CD4-positive, alpha-beta memory T cell (primary cell): Measurements from ENCODE around the gene POLR1G. TPM values are rescaled to one million over a fixed set of nuclear protein-coding genes. Genes with fewer than 3 reads are reported as not detected.

Source experiments
- CTCF ChIA-PET: fragments of 350-600 bp; sonication (Branson Sonifier 250); formaldehyde crosslinking; loops from one replicate; lab custom pipeline; 2021; ENCODE audit warnings: inconsistent platforms; ENCODE audit not compliant: partially characterized antibody; lab: Charles Lee
- POLR2A ChIA-PET: fragments of 350-600 bp; sonication (Branson Sonifier 250); formaldehyde crosslinking; loops from one replicate; lab custom pipeline; 2021; ENCODE audit not compliant: partially characterized antibody; lab: Charles Lee
- DNase-seq, 5 donors: peaks; one replicate each; pipeline versions ENCODE4 v3.0.0 to v3.0.0-alpha.2; 2020 to 2022; ENCODE audit warnings: mixed read lengths in 1 of 5
- H3K27ac ChIP-seq: one replicate; pipeline ENCODE4 v1.7.0; 2013; ENCODE audit warnings: low read depth, low read length
- H3K27me3 ChIP-seq: 2 replicates; pipeline ENCODE4 v1.7.0; 2013; ENCODE audit warnings: mild to moderate bottlenecking, low read length, moderate library complexity; ENCODE audit not compliant: insufficient read depth
- H3K36me3 ChIP-seq: 2 replicates; pipeline ENCODE4 v1.7.0; 2013; ENCODE audit warnings: mild to moderate bottlenecking, low read length, moderate library complexity; ENCODE audit not compliant: insufficient read depth
- H3K4me1 ChIP-seq: 2 replicates; pipeline ENCODE4 v1.7.0; 2013; ENCODE audit warnings: mild to moderate bottlenecking, low read length, moderate library complexity; ENCODE audit not compliant: insufficient read depth
- H3K4me3 ChIP-seq, 2 donors: one replicate each; pipeline ENCODE4 v1.7.0; 2013; ENCODE audit warnings: low read length in 2 of 2, mild to moderate bottlenecking in 1 of 2
- H3K9me3 ChIP-seq, 2 donors: one replicate each; pipeline ENCODE4 v1.7.0; 2013; ENCODE audit warnings: low read length in 2 of 2, control low read depth in 1 of 2; ENCODE audit not compliant: control insufficient read depth in 1 of 2
- H3K27ac Mint-ChIP-seq, 7 donors: one replicate each; pipeline ENCODE4 v1.8.0; 2020 to 2021; ENCODE audit warnings: mixed read lengths in 7 of 7, mild to moderate bottlenecking in 6 of 7, inconsistent platforms in 3 of 7, moderate library complexity in 3 of 7
- H3K27me3 Mint-ChIP-seq, 2 donors: one replicate each; pipeline ENCODE4 v1.8.0; 2020 to 2021; ENCODE audit warnings: mixed read lengths in 2 of 2
- H3K36me3 Mint-ChIP-seq, 2 donors: one replicate each; pipeline ENCODE4 v1.8.0; 2020 to 2021; ENCODE audit warnings: mixed read lengths in 2 of 2, inconsistent platforms in 1 of 2, mild to moderate bottlenecking in 1 of 2
- H3K4me1 Mint-ChIP-seq, 4 donors: one replicate each; pipeline ENCODE4 v1.8.0; 2020 to 2021; ENCODE audit warnings: mixed read lengths in 4 of 4, mild to moderate bottlenecking in 1 of 4
- H3K4me3 Mint-ChIP-seq, 8 donors: one replicate each; pipeline ENCODE4 v1.8.0; 2020 to 2021; ENCODE audit warnings: mixed read lengths in 8 of 8, mild to moderate bottlenecking in 7 of 8, moderate library complexity in 6 of 8, inconsistent platforms in 3 of 8
- H3K9me3 Mint-ChIP-seq, 8 donors: one replicate each; pipeline ENCODE4 v1.8.0; 2020 to 2021; ENCODE audit warnings: mixed read lengths in 8 of 8, mild to moderate bottlenecking in 5 of 8, inconsistent platforms in 3 of 8, moderate library complexity in 1 of 8
- intact Hi-C: fragments of 100-400 bp; cut with micrococcal nuclease; formaldehyde crosslinking; loops from one replicate; pipeline ENCODE4 v1.15.1; 2023
- polyA plus RNA-seq, 2 donors: library from polyadenylated mRNA; unstranded; fragments of 300-500 nt; fragmentation: Illumina TruSeq; gene quantifications; one replicate each; pipeline ENCODE4 v1.2.3, GENCODE V29; 2021
- total RNA-seq, 2 experiments: library from RNA; stranded (reverse); gene quantifications; one replicate each; pipeline ENCODE4 v1.2.3, GENCODE V29; 2021

The POLR1G gene
- total and polyA plus RNA-seq, 4 experiments from 2014 or later: 1.2 to 8.4 (median 2.5) TPM

- peaks cover 32% of the 10 kb centered on the region for H3K4me1 ChIP-seq
- POLR2A ChIA-PET: interaction anchor here (0.7 to 5.5 kb wide), 19 partner anchors 10 to 330 kb away, joined by 3 to 202 read pairs (median 5); partner anchors contain the start of genes FOSB, QPCTL, RTN2 and SIX5
- no peak for DNase-seq
- H3K4me3 Mint-ChIP-seq: peak overlapping the region in 3 of 8 donors; percentile 17 to 48 (median 32)
- H3K9me3 Mint-ChIP-seq: no peaks in the 10 kb centered on the region
- no peaks in the 10 kb centered on the region for H3K36me3 ChIP-seq
- no peaks in the 10 kb centered on the region for H3K36me3 Mint-ChIP-seq
- H3K9me3 ChIP-seq: no peaks in the 10 kb centered on the region
- peaks cover 15 to 35% (median 23%) of the 10 kb centered on the region in 4 donors for H3K4me1 Mint-ChIP-seq
- intact Hi-C loops: loop anchor here (1.0 kb wide), 2 partner anchors 39 to 46 kb away; no protein-coding TSS in a partner anchor
- no peaks in the 10 kb centered on the region for H3K27me3 ChIP-seq
- peak overlapping the region in 3 of 7 donors; percentile 29 to 37 (median 29) for H3K27ac Mint-ChIP-seq
- CTCF ChIA-PET: interaction anchor here (0.6 to 10.2 kb wide), 28 partner anchors 9 to 271 kb away, joined by 3 to 487 read pairs (median 6); partner anchors contain the start of genes FOSB and PPM1N
- peak overlapping the region in 1 of 2 donors; percentile 66 for H3K4me3 ChIP-seq
- no peaks in the 10 kb centered on the region for H3K27me3 Mint-ChIP-seq
- H3K27ac ChIP-seq: peak overlapping the region; percentile 62
Measured at GRCh38 chr19:45439190-45439568, 32.7 kb downstream of the POLR1G start.

DNA sequence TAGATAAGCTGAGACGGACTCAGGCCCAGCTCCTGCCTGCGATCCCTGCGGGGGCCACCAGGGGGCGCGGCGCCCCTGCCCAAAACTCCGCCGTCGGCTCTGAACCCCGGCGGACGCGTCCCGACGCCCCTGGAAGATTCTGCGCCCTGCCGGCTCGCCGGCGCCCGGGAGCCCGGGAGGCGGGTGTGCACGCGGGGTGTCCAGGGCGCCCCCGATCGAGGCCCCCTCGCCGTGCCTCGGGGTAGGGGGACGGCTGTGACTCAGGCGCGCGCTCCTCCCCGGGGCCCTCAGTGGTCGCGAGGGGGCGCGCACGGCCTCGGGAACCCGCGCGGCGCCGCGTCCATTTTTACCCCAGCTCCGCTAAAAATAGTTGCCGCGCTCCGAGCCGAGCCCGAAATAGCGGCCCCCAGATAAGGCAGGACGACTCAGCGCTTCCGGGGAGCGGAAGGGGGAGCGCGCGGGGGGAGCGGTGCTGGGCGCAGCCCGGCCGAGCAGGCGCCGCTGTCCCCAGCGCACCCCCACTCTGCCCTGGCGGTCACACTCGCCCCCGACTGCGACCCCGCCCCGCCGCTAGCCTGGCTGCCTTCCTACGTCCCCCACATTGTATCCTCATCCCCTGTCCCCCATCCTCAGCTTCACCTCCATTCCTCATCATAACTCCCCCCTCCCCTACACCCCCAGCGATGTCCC lies 33.3 kb downstream of the POLR1G start:
- H3K4me1 Mint-ChIP-seq: peaks cover 15 to 40% (median 27%) of the 10 kb centered on the region in 4 donors
- H3K27me3 ChIP-seq: no peaks in the 10 kb centered on the region
- no peaks in the 10 kb centered on the region for H3K9me3 Mint-ChIP-seq
- intact Hi-C loops: loop anchor here (1.0 kb wide), 2 partner anchors 39 to 46 kb away; no protein-coding TSS in a partner anchor
- peak overlapping the region; percentile 62 for H3K27ac ChIP-seq
- peak overlapping the region in 6 of 7 donors; percentile 83 to 96 (median 92) for H3K27ac Mint-ChIP-seq
- no peaks in the 10 kb centered on the region for H3K36me3 ChIP-seq
- CTCF ChIA-PET: interaction anchor here (0.5 to 10.2 kb wide), 31 partner anchors 9 to 271 kb away, joined by 3 to 487 read pairs (median 5); partner anchors contain the start of genes FOSB and PPM1N
- H3K4me3 Mint-ChIP-seq: peak overlapping the region; percentile 65 to 83 (median 78)
- POLR2A ChIA-PET: interaction anchor here (0.7 to 5.5 kb wide), 19 partner anchors 10 to 330 kb away, joined by 3 to 202 read pairs (median 5); partner anchors contain the start of genes FOSB, QPCTL, RTN2 and SIX5
- H3K27me3 Mint-ChIP-seq: no peaks in the 10 kb centered on the region
- no peaks in the 10 kb centered on the region for H3K36me3 Mint-ChIP-seq
- no peaks in the 10 kb centered on the region for H3K9me3 ChIP-seq
- peaks cover 36% of the 10 kb centered on the region for H3K4me1 ChIP-seq
- DNase-seq: peak; percentile 87 to 90 (median 87)
- peak overlapping the region in 1 of 2 donors; percentile 66 for H3K4me3 ChIP-seq

DNA sequence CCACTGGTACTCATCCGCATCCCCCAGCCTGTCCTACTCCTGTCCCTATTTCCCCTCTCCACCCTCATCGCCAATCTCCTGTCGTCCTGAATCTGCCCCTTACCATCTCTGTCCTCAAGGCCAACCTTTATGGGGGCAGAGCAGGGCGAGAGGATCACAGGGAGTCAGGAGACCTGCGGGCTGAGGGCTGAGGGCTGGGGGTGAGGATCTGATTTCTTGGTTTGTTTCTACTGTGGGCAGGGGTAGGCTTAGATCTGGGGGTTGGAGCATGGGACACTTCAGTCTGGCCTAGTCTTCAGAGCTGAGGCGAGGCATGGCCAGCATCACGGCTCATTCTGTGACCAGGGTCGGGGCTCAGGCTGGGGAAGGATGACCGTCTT lies 33.8 kb downstream of the POLR1G start:
- no peaks in the 10 kb centered on the region for H3K36me3 ChIP-seq
- POLR2A ChIA-PET: interaction anchor here (0.9 to 5.5 kb wide), 14 partner anchors 9 to 206 kb away, joined by 3 to 202 read pairs (median 9); partner anchors contain the start of genes FOSB and RTN2
- Mint-ChIP-seq H3K9me3 (no peaks in the 10 kb centered on the region), H3K27ac (peak overlapping the region; percentile 83 to 96 (median 92)), H3K27me3 (no peaks in the 10 kb centered on the region), H3K4me3 (peak overlapping the region; percentile 64 to 83 (median 77)), H3K36me3 (peaks cover 0 to under 1% of the 10 kb centered on the region in 2 donors), H3K4me1 (peaks cover 16 to 46% (median 32%) of the 10 kb centered on the region in 4 donors)
- H3K4me3 ChIP-seq: peak overlapping the region in 1 of 2 donors; percentile 66
- CTCF ChIA-PET: interaction anchor here (0.5 to 10.2 kb wide), 16 partner anchors 9 to 251 kb away, joined by 3 to 487 read pairs (median 8); partner anchors contain the start of gene FOSB
- H3K27ac ChIP-seq: peak overlapping the region; percentile 62
- intact Hi-C loops: no loop called here
- H3K9me3 ChIP-seq: no peaks in the 10 kb centered on the region
- H3K27me3 ChIP-seq: no peaks in the 10 kb centered on the region
- DNase-seq: no peak
- H3K4me1 ChIP-seq: peaks cover 39% of the 10 kb centered on the region

- H3K4me3 ChIP-seq: no peak overlapping the region
- H3K4me1 Mint-ChIP-seq: peaks cover 20 to 53% (median 37%) of the 10 kb centered on the region in 4 donors
- no peaks in the 10 kb centered on the region for H3K27me3 ChIP-seq
- no peak for DNase-seq
- peaks cover 0 to 5% of the 10 kb centered on the region in 2 donors for H3K36me3 Mint-ChIP-seq
- ChIA-PET CTCF (interaction anchor here (0.6 to 10.2 kb wide), 5 partner anchors 8 to 55 kb away, joined by 3 to 487 read pairs (median 19); partner anchors contain the start of gene FOSB), POLR2A (interaction anchor here (1.1 to 5.5 kb wide), 5 partner anchors 8 to 45 kb away, joined by 5 to 202 read pairs (median 36); partner anchors contain the start of gene FOSB)
- no peaks in the 10 kb centered on the region for H3K9me3 ChIP-seq
- H3K27me3 Mint-ChIP-seq: no peaks in the 10 kb centered on the region
- no peaks in the 10 kb centered on the region for H3K36me3 ChIP-seq
- peak overlapping the region; percentile 83 to 96 (median 92) for H3K27ac Mint-ChIP-seq
- no peak overlapping the region for H3K27ac ChIP-seq
- H3K9me3 Mint-ChIP-seq: no peaks in the 10 kb centered on the region
- intact Hi-C loops: no loop called here
- H3K4me1 ChIP-seq: peaks cover 40% of the 10 kb centered on the region
- H3K4me3 Mint-ChIP-seq: peak overlapping the region; percentile 51 to 83 (median 77)
Measured at GRCh38 chr19:45440873-45441654, 34.6 kb downstream of the POLR1G start.

- intact Hi-C loops: no loop called here
Measured at GRCh38 chr19:45442408-45442777, 35.9 kb downstream of the POLR1G start.

GRCh38 chr19:45442778-45443461 lies 36.5 kb downstream of the POLR1G start:
- H3K4me3 ChIP-seq: peak overlapping the region; percentile 39 to 66
- no peaks in the 10 kb centered on the region for H3K27me3 Mint-ChIP-seq
- no peaks in the 10 kb centered on the region for H3K9me3 Mint-ChIP-seq
- no peaks in the 10 kb centered on the region for H3K27me3 ChIP-seq
- peaks cover 27 to 64% (median 44%) of the 10 kb centered on the region in 4 donors for H3K4me1 Mint-ChIP-seq
- CTCF ChIA-PET: interaction anchor here (10.2 kb wide), 1 partner anchor 38 kb away, joined by 487 read pairs; no protein-coding TSS in a partner anchor
- POLR2A ChIA-PET: interaction anchor here (0.5 to 15.5 kb wide), 2 partner anchors 16 to 25 kb away, joined by 3 to 240 read pairs; partner anchors contain the start of gene FOSB
- intact Hi-C loops: loop anchor here (1.0 kb wide), 2 partner anchors 26 to 35 kb away; no protein-coding TSS in a partner anchor
- peak overlapping the region; percentile 78 for H3K27ac ChIP-seq
- H3K27ac Mint-ChIP-seq: peak overlapping the region; percentile 85 to 98 (median 96)
- DNase-seq: peak; percentile 43 to 76 (median 47)
- peaks cover 45% of the 10 kb centered on the region for H3K4me1 ChIP-seq
- H3K4me3 Mint-ChIP-seq: peak overlapping the region; percentile 70 to 95 (median 88)
- peaks cover 0 to 12% of the 10 kb centered on the region in 2 donors for H3K36me3 Mint-ChIP-seq
- no peaks in the 10 kb centered on the region for H3K9me3 ChIP-seq
- no peaks in the 10 kb centered on the region for H3K36me3 ChIP-seq

More at GRCh38 chr19:45442408-45442777, 35.9 kb downstream of the POLR1G start:
- peak overlapping the region; percentile 78 for H3K27ac ChIP-seq
- no peaks in the 10 kb centered on the region for H3K36me3 ChIP-seq
- ChIA-PET POLR2A (interaction anchor here (0.5 to 15.5 kb wide), 3 partner anchors 15 to 34 kb away, joined by 3 to 240 read pairs (median 202); partner anchors contain the start of gene FOSB), CTCF (interaction anchor here (10.2 kb wide), 1 partner anchor 39 kb away, joined by 487 read pairs; no protein-coding TSS in a partner anchor)
- H3K4me3 ChIP-seq: no peak overlapping the region
- Mint-ChIP-seq H3K4me1 (peaks cover 24 to 60% (median 43%) of the 10 kb centered on the region in 4 donors), H3K9me3 (no peaks in the 10 kb centered on the region), H3K36me3 (peaks cover 0 to 10% of the 10 kb centered on the region in 2 donors), H3K27me3 (no peaks in the 10 kb centered on the region), H3K4me3 (peak overlapping the region; percentile 21 to 95 (median 79)), H3K27ac (peak overlapping the region; percentile 85 to 98 (median 96))
- no peaks in the 10 kb centered on the region for H3K9me3 ChIP-seq
- no peaks in the 10 kb centered on the region for H3K27me3 ChIP-seq
- DNase-seq: no peak
- peaks cover 45% of the 10 kb centered on the region for H3K4me1 ChIP-seq
